Spleen (tissue), 11 donors: ENCODE measurements around the gene SPTBN5. TPM values are rescaled to one million over a fixed set of nuclear protein-coding genes. Genes with fewer than 3 reads are reported as not detected.

Experiments
- DNase-seq: peaks from one replicate; pipeline ENCODE4 v3.0.0-alpha.2; 2020
- H3K27ac ChIP-seq, 8 donors: fragments of 200-600 bp; sonication (generic) in 7 of 8; 1 replicate in 4 of 8; 2 replicates in 4 of 8; pipeline versions ENCODE4 v1.5.0 to v1.8.0; 2016 to 2021; ENCODE audit warnings: inconsistent platforms in 4 of 8, mild to moderate bottlenecking in 4 of 8, moderate library complexity in 1 of 8
- H3K27me3 ChIP-seq, 7 donors: fragments of 200-600 bp; sonication (generic) in 6 of 7; replicated peaks in 1 of 7; 1 replicate in 4 of 7; 2 replicates in 3 of 7; pipeline versions ENCODE4 v1.5.0 to v1.8.0; 2016 to 2021; ENCODE audit warnings: inconsistent platforms in 3 of 7, mild to moderate bottlenecking in 1 of 7
- H3K36me3 ChIP-seq, 6 donors: fragments of 200-600 bp; sonication (generic) in 5 of 6; 1 replicate in 4 of 6; 2 replicates in 2 of 6; pipeline versions ENCODE4 v1.5.0 to v1.8.0; 2016 to 2021; ENCODE audit warnings: inconsistent platforms in 2 of 6
- H3K4me1 ChIP-seq, 6 donors: fragments of 200-600 bp; sonication (generic) in 5 of 6; 1 replicate in 3 of 6; 2 replicates in 3 of 6; pipeline versions ENCODE4 v1.5.0 to v1.8.0; 2016 to 2021; ENCODE audit warnings: inconsistent platforms in 3 of 6
- H3K4me3 ChIP-seq, 8 donors: fragments of 200-600 bp; sonication (generic) in 7 of 8; 1 replicate in 4 of 8; 2 replicates in 4 of 8; pipeline versions ENCODE4 v1.5.0 to v1.8.0; 2016 to 2021; ENCODE audit warnings: inconsistent platforms in 4 of 8, mild to moderate bottlenecking in 4 of 8, moderate library complexity in 2 of 8
- H3K9me3 ChIP-seq, 8 donors: fragments of 200-600 bp; sonication (generic) in 7 of 8; 1 replicate in 4 of 8; 2 replicates in 4 of 8; pipeline versions ENCODE4 v1.5.0 to v1.8.0; 2016 to 2021; ENCODE audit warnings: inconsistent platforms in 4 of 8
- CTCF ChIP-seq, 11 experiments: fragments of 200-600 bp in 7 of 11; fragments of 450-650 bp in 4 of 11; sonication (generic) in 4 of 11; IDR thresholded peaks in 8 of 11; conservative IDR thresholded peaks in 3 of 11; 1 replicate in 7 of 11; 2 replicates in 4 of 11; pipeline versions ENCODE4 v1.4.0 to v1.8.0; 2016 to 2021; ENCODE audit warnings: antibody characterized with exemption in 11 of 11, inconsistent platforms in 4 of 11, mild to moderate bottlenecking in 1 of 11
- POLR2A ChIP-seq, 3 donors: fragments of 450-650 bp; IDR thresholded peaks; one replicate each; pipeline ENCODE4 v1.5.1; 2017; ENCODE audit warnings: antibody characterized with exemption in 3 of 3, mild to moderate bottlenecking in 1 of 3
- POLR2AphosphoS5 ChIP-seq, 3 donors: sonication (generic); formaldehyde crosslinking; IDR thresholded peaks; one replicate each; pipeline ENCODE4 v1.5.1; 2017; ENCODE audit warnings: antibody characterized with exemption in 3 of 3
- WGBS, 5 donors: extraction: QIAGEN DNeasy Blood & Tissue Kit in 3 of 5; methylation state at CpG; one replicate each; pipeline versions ENCODE4 v1.1.5 to v1.1.7; 2013 to 2018; 5-methylcytosine and 5-hydroxymethylcytosine counted together
- intact Hi-C: fragments of 100-400 bp; cut with DNase I; formaldehyde crosslinking; loops from one replicate; pipeline ENCODE4 v1.15.0; 2023; ENCODE audit warnings: low total_unique reads
- polyA plus RNA-seq, 3 donors: library from polyadenylated mRNA; stranded (reverse); fragments of 200-250 nt; gene quantifications; one replicate each; pipeline ENCODE4 v1.2.1, GENCODE V29; 2013
- total RNA-seq, 7 donors: library from RNA; depleted of rRNA in 3 of 7; stranded (reverse); fragments of >200 nt in 3 of 7; fragmentation: NEBNext Ultra II Directional in 4 of 7; extraction: Animal tissue kit (Norgen Biotek cat#: 25700) in 4 of 7; gene quantifications; one replicate each; pipeline versions ENCODE4 v1.1.0 to v1.2.1, GENCODE V29; 2016 to 2021
- donor health status: healthy with polysubstance abuse.
- donor health status: DM: no; HTN: no; CAD: no; lungs with moderate emphysema.
- donor health status: DM: no; HTN: no; CAD: no.
- donor health status: Bipolar disorder and iron deficiency.
- donor health status: healthy.
- donor health status: DM: no; HTN: no; CAD: no.
- donor health status: DM: yes; HTN: yes; CAD: no.

The SPTBN5 gene
- total and polyA plus RNA-seq, 10 donors = 0.19 to 2.0 (median 0.73) TPM

GRCh38 chr15:41828807-41829141 is 65.1 kb downstream of the SPTBN5 start:
- WGBS, 5 donors = 26 to 38% (median 30%) methylated on average over 6 of the region's 6 CpGs
- TF ChIP-seq CTCF (IDR thresholded peaks at IDR 0.05 in 8 of 11, conservative IDR thresholded peaks at IDR 0.05 in 3 of 11) (no peak), POLR2AphosphoS5 (IDR thresholded peaks at IDR 0.05) (no peak), POLR2A (IDR thresholded peaks at IDR 0.05) (no peak)
- Histone ChIP-seq H3K4me3 (peak overlapping the region; percentile 70 to 90 (median 86)), H3K4me1 (peaks cover 13 to 64% (median 45%) of the 10 kb centered on the region in 6 donors), H3K27ac (peak overlapping the region in 4 of 8 donors; percentile 81 to 91 (median 90)), H3K36me3 (peaks cover 0 to 52% (median 5%) of the 10 kb centered on the region in 6 donors), H3K27me3 (no peaks in the 10 kb centered on the region), H3K9me3 (no peaks in the 10 kb centered on the region)
- intact Hi-C loops = no loop called here
- no peak for DNase-seq

DNA sequence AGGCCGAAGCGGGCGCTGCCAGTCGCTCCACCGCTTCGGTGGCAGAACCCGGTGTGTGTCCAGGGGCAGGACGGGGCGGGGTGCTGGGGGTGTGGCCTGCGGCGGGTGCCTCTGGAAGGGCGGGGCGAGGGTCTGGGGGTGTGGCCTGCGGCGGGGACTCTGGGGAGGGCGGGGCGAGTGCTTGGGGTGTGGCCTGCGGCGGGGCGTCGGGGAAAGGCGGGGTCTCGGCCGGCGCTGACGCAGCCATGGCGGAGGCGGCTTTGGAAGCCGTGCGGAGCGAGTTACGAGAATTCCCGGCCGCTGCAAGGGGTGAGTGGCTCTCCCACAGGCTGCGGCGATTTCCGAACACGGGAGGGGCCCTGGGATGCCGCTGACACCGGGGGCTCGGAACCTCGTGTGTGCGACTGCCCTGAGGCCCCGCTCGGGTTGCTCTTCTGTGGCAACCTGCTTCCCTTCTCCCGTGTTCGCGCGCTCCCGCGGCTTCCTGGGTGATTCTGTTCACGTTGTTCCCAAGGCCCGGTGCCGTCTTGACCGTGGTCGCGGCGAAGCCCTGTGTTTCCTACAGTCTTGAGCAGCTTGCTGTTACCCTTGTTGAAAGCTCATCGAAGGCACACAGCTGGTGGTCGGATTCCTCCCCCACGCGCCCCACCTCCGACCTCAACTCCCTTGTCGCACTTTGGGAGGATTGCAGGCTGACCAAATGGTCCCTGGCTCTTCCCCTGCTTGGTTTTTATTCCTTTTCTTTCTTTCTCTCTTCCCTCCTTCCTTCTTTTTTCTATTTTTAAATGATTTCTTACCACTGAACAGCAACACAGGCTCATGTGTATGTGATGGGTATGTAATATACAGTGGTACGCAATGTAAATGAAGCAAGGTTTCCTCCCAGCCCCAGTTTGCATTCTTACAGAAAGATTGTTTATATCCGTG is 65.7 kb downstream of the SPTBN5 start, which contains the start of gene JMJD7:
Gene JMJD7, plus strand, starts transcription at position 213 of the 927 bp plus-strand sequence. Its CDS starts 33 bp downstream, at position 246.
- H3K4me3 ChIP-seq = peak within 1 kb of the TSS; percentile 70 to 90 (median 86)
- H3K4me1 ChIP-seq = peaks cover 13 to 59% (median 44%) of the 10 kb centered on the region in 6 donors
- no peaks in the 10 kb centered on the region for H3K27me3 ChIP-seq
- H3K9me3 ChIP-seq = no peaks in the 10 kb centered on the region
- TF ChIP-seq CTCF (IDR thresholded peaks at IDR 0.05 in 8 of 11, conservative IDR thresholded peaks at IDR 0.05 in 3 of 11) = peak in 1 of 11 experiments; percentile 34
- TF ChIP-seq POLR2AphosphoS5 (IDR thresholded peaks at IDR 0.05) = peak; percentile 87 to 92 (median 90)
- peak in 1 of 3 donors; percentile 39 for TF ChIP-seq POLR2A (IDR thresholded peaks at IDR 0.05)
- 0 to 1% (median 1%) methylated on average over 27 to 66 of the region's 66 CpGs for whole genome bisulfite sequencing, 5 donors
- peaks cover 0 to 57% (median 11%) of the 10 kb centered on the region in 6 donors for H3K36me3 ChIP-seq
- peak; percentile 99 for DNase-seq
- peak within 1 kb of the TSS; percentile 69 to 91 (median 80) for H3K27ac ChIP-seq
- intact Hi-C loops = no loop called here

DNA sequence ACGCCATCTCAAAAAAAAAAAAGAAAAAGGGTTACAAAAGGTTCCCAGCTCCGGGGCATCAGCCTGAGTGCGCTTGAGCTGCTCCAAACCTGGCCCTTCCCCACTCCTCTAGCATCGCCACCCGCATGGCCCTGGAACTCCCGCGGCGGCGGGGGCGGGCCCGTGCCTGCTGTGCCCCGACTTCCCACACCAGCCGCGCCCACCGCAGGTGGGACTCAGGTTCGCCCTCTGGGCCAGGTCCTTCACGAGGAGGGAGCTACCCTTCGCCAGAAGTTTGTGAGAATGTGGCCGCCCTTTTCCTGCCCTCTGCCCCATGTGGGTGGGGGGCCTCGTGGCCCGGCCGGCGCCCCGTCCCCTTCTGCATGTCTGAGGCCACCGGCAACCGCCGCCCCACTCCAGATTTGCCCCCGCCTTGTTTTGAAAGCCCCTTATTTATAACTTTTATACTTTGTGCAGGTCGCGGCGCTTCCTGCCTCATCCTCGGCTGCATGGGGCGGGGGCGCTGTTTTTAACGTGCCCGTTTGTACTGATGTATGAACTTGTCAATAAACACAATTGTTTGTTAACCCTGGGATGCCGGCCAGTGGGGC is 66.5 kb downstream of the SPTBN5 start:
- no peaks in the 10 kb centered on the region for H3K27me3 ChIP-seq
- DNase-seq = no peak
- WGBS, 5 donors = 2 to 5% (median 3%) methylated on average over 35 to 37 of the region's 37 CpGs
- no peak for TF ChIP-seq CTCF (IDR thresholded peaks at IDR 0.05 in 8 of 11, conservative IDR thresholded peaks at IDR 0.05 in 3 of 11)
- peak in 2 of 3 donors; percentile 48 to 55 for TF ChIP-seq POLR2AphosphoS5 (IDR thresholded peaks at IDR 0.05)
- H3K36me3 ChIP-seq = peaks cover 0 to 63% (median 18%) of the 10 kb centered on the region in 6 donors
- H3K9me3 ChIP-seq = no peaks in the 10 kb centered on the region
- peak overlapping the region; percentile 70 to 90 (median 86) for H3K4me3 ChIP-seq
- H3K27ac ChIP-seq = peak overlapping the region in 6 of 8 donors; percentile 16 to 91 (median 85)
- H3K4me1 ChIP-seq = peaks cover 8 to 52% (median 38%) of the 10 kb centered on the region in 6 donors
- intact Hi-C loops = no loop called here
